ENCODE data around the gene ZSWIM1. TPM values are rescaled to one million over a fixed set of nuclear protein-coding genes. Genes with fewer than 3 reads are reported as not detected.

The ZSWIM1 gene
- total and polyA plus RNA-seq, 2 of the 8 experiments (the other 6 are each of a cell fraction or from before 2014, with no cell fraction given), result 14.1 to 15.6 TPM

GRCh38 chr20:45866454-45866853 is 14.6 kb upstream of the ZSWIM1 start:
- Histone ChIP-seq H3K4ac (replicated peaks; ENCODE audit: insufficient read length, low read depth, low read length) (no peak overlapping the region), H3K4me3 (ENCODE audit: extremely low read depth in 1 of 4, insufficient read depth in 2 of 4, low read depth in 3 of 4, low read length in 4 of 4) (no peak overlapping the region), H2AK5ac (ENCODE audit: low read depth, low read length) (no peak overlapping the region), H3K56ac (replicated peaks; ENCODE audit: insufficient read length, low read depth, low read length) (no peak overlapping the region), H3K9me3 (ENCODE audit: insufficient read depth in 2 of 2, low read depth in 1 of 2, low read length in 1 of 2) (no peaks in the 10 kb centered on the region), H3K23me2 (ENCODE audit: low read depth, low read length) (no peaks in the 10 kb centered on the region), H3K36me3 (ENCODE audit: control insufficient read depth in 2 of 4, insufficient read depth in 4 of 4, low read length in 3 of 4) (no peaks in the 10 kb centered on the region; a peak in 1 of 8 replicates), H3K9ac (replicated peaks in 1 of 4; ENCODE audit: extremely low read depth in 1 of 4, low read depth in 3 of 4, low read length in 3 of 4) (no peak overlapping the region), H3K18ac (ENCODE audit: extremely low read depth, low read length) (no peak overlapping the region), H2BK120ac (replicated peaks; ENCODE audit: low read depth, low read length) (no peak overlapping the region), H3K27ac (ENCODE audit: low read depth, low read length) (no peak overlapping the region), H3K4me1 (replicated peaks in 1 of 4; ENCODE audit: control insufficient read depth in 3 of 4, insufficient read depth in 4 of 4, low read length in 3 of 4) (no peaks in the 10 kb centered on the region), H4K20me1 (replicated peaks in 1 of 2; ENCODE audit: control insufficient read depth in 1 of 2, insufficient read depth in 2 of 2, low read length in 2 of 2) (no peaks in the 10 kb centered on the region), H3K79me1 (ENCODE audit: low read depth, low read length) (no peaks in the 10 kb centered on the region), H2BK15ac (ENCODE audit: low read length) (no peak overlapping the region), H3K79me2 (ENCODE audit: control insufficient read depth in 1 of 2, insufficient read depth in 2 of 2, low read length in 2 of 2) (no peaks in the 10 kb centered on the region), H4K8ac (ENCODE audit: extremely low read depth, insufficient read depth, low read length) (no peak overlapping the region), H3K27me3 (replicated peaks in 1 of 4; ENCODE audit: control insufficient read depth in 3 of 4, extremely low read depth in 1 of 4, insufficient read depth in 3 of 4, low read length in 3 of 4) (no peaks in the 10 kb centered on the region), H4K91ac (replicated peaks; ENCODE audit: insufficient read length, low read length) (no peak overlapping the region), H2BK20ac (ENCODE audit: low read length) (no peak overlapping the region), H3K4me2 (ENCODE audit: insufficient read depth in 1 of 2, low read depth in 2 of 2, low read length in 2 of 2) (no peak overlapping the region), H3K23ac (ENCODE audit: insufficient read length) (no peak overlapping the region), H3K14ac (ENCODE audit: insufficient read length) (no peak overlapping the region), H2BK12ac (ENCODE audit: low read depth, low read length) (no peak overlapping the region), H2AFZ (ENCODE audit: low read length) (no peak overlapping the region), H2BK5ac (ENCODE audit: low read depth, low read length) (no peak overlapping the region), H4K5ac (ENCODE audit: insufficient read length, low read depth, low read length) (no peak overlapping the region)
- 92% methylated on average over 5 of the region's 5 CpGs; no CpG with 5 or more reads in 1 of the 2 experiments for WGBS, 2 experiments (ENCODE audit: extremely low coverage in 1 of 2, insufficient coverage in 1 of 2, insufficient read length in 1 of 2, insufficient replicate concordance in 2 of 2, low coverage in 1 of 2, low lambda C conversion rate in 2 of 2, missing lambda C conversion rate in 1 of 2)
- CTCF ChIA-PET (ENCODE audit: partially characterized antibody), result interaction anchor here (1.2 to 1.3 kb wide), 3 partner anchors 22 to 92 kb away, joined by 3 read pairs; no protein-coding TSS in a partner anchor
- no peak for DNase-seq (ENCODE audit: low read depth in 1 of 2, low spot score in 2 of 2)
- TF ChIP-seq CBX8 (IDR thresholded peaks at IDR 0.05; ENCODE audit: borderline replicate concordance, low read depth, low read length) (no peak), TEAD4 (IDR thresholded peaks at IDR 0.05; ENCODE audit: low read depth, low read length) (no peak), JUN (IDR thresholded peaks at IDR 0.05; ENCODE audit: low read depth, low read length) (no peak), SIRT6 (IDR thresholded peaks at IDR 0.05; ENCODE audit: low read length) (no peak), MAFK (IDR thresholded peaks at IDR 0.05; ENCODE audit: low read depth, low read length) (no peak), HDAC6 (IDR thresholded peaks at IDR 0.05; ENCODE audit: low read depth, low read length) (no peak)
- POLR2A ChIA-PET (ENCODE audit: partially characterized antibody), result interaction anchor here (0.9 to 8.1 kb wide), 4 partner anchors 8 to 24 kb away, joined by 3 to 39 read pairs (median 4); partner anchors contain the start of genes NEURL2 and ZSWIM1
- FAIRE-seq, result no peak

Data from H1 (cell line).